HG03575 (cell line): ENCODE measurements around the gene TSPAN3.

Experiments
- ATAC-seq: cut with Tn5 transposase; IDR thresholded peaks from one replicate; pipeline ENCODE4 v1.9.1; 2021; ENCODE audit not compliant: unreplicated experiment, insufficient number of reproducible peaks, low FRiP score; ENCODE audit errors: extremely low read depth

TSPAN3 gene

GRCh38 chr15:77027697-77028450 is 43.0 kb downstream of the TSPAN3 start:
- no peak for ATAC-seq

GRCh38 chr15:77027111-77027696 is 43.7 kb downstream of the TSPAN3 start:
- no peak for ATAC-seq

GRCh38 chr15:77026501-77027110 is 44.3 kb downstream of the TSPAN3 start:
- no peak for ATAC-seq

GRCh38 chr15:77025941-77026411 is 44.9 kb downstream of the TSPAN3 start:
- no peak for ATAC-seq

- ATAC-seq, result no peak
Observed at GRCh38 chr15:77025083-77025901, 45.6 kb downstream of the TSPAN3 start.

GRCh38 chr15:77024273-77025082 is 46.4 kb downstream of the TSPAN3 start:
- ATAC-seq, result no peak

GRCh38 chr15:77023576-77024272 is 47.2 kb downstream of the TSPAN3 start:
- ATAC-seq, result no peak

GRCh38 chr15:77022646-77023575 is 48.0 kb downstream of the TSPAN3 start:
- no peak for ATAC-seq

GRCh38 chr15:77021803-77022381 is 49.0 kb downstream of the TSPAN3 start:
- ATAC-seq, result no peak

GRCh38 chr15:77021088-77021481 is 49.8 kb downstream of the TSPAN3 start:
- ATAC-seq, result no peak

- no peak for ATAC-seq
Observed at GRCh38 chr15:77020348-77021087, 50.4 kb downstream of the TSPAN3 start.

- no peak for ATAC-seq
Observed at GRCh38 chr15:77019521-77020331, 51.2 kb downstream of the TSPAN3 start.

GRCh38 chr15:77018796-77019505 is 52.0 kb downstream of the TSPAN3 start:
- ATAC-seq, result no peak

GRCh38 chr15:77017761-77018720 is 52.9 kb downstream of the TSPAN3 start:
- no peak for ATAC-seq
